NCI-H2171 (cell line): ENCODE measurements around the gene TTLL10.
"Not testable (repeated sequence)": the region's sequence is repeated elsewhere in the genome, so short reads cannot be mapped to it uniquely, and the experiment has no call there.

Source experiments
- DNase-seq: peaks from one replicate; lab custom pipeline; 2025; lab: John Stamatoyannopoulos, UW

The TTLL10 gene

DNA sequence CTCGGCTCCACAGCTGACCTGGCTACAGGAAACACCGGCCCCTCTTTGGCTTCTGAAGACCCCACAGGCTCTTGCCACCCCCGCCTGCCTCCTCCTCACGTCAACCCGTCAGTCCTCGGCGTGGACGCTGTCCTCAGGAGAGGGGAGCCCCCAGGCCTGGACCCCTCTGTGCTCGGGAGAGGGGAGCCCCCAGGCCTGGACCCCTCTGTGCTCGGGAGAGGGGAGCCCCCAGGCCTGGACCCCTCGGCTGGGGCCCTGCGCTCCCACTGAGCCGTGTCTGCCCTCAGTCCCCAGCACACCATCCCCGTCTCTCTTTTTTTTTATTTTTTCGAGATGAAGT, 31.8 kb upstream of the TTLL10 start:
- no peak for DNase-seq

DNA sequence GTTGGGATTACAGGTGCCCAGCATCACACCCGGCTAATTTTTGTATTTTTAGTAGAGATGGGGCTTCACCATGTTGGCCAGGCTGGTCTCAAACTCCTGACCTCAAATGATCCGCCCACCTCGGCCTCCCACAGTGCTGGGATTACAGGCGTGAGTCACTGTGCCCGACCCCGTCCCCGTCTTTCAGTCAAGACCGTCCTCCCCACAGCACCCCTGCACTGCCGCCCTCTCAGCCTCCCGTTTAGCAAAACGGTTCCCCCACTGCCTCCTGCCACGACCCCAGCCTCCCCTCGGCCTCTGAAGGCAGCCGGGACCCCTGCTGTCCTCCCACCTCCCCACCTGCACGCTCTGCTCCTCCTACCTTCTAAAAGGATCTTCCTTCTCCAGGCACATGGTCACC, 31.3 kb upstream of the TTLL10 start:
- DNase-seq, result not testable (repeated sequence)

DNA sequence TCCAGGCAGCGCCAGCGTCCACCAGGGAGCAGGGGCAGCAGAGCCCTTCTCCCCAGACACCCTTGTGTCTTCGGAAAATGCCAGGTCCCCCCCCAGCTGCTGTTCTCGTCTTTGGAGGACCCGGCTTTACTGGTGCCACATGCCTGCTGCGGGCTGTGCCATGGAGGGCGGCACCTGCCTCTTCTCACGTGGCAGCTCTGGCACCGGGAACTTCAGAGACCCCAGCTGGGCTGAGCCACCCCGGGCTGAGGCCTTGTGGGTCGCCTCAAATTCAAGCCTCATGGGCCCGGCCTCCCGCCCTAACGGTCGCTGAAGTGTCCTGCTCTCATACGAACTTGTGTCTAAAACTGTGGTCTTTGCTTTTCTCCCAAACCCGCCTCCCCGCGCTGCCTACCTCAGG, 30.8 kb upstream of the TTLL10 start:
- no peak for DNase-seq

DNA sequence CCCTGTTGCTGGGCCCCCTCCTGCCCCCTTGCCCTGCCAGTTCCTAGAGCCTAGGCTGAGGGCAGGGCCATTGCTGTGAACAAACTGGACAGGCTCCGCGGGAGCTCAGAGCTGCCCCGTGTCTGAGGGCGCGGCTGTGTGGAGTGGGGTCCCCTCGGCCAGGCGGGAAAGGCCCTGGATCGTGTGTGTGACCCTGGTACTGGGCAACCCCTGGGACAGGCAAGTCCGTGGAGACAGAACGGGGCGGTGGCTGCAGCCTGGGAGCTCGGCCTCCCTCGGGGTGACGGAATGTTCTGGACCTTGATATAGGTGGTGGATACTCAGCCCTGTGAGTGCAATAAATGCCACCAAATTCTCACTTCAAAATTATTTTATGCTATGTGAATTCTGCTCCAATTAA, 30.0 kb upstream of the TTLL10 start:
- no peak for DNase-seq

DNA sequence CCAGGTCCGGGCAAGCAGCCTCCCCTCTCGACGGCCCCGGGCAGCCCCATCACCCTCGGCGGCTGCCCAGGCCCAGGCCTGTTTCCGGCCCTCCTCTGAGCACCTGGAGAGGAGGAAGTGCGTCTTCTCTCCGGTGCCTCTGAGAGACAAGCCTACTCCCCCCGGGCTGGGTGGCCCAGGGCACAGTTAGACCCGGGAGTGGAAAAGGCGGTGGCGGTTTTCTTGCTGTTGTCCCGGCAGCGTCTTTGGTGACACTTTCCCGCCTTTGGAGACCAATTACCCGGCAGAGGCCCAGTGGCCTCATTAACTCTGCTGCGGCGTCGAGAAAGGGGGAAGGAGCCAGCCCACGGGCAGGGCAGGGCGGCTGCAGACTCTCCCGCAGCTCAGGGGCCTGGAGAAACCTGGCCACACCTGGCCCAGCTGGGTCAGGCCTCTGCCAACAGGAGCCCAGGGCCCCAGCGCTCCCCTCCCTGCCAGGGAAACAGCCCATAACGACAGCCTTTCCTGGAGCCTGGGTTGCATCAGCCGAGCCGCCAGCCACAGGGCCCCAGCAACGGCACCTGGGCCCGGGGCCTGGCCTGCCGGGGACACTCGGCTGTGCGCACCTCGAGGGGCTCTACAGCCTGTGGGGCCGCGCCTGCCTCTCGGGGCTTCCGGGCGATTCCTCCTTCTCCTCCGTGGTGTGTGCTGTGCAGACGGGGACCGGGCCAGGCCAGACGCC, 29.4 kb upstream of the TTLL10 start:
- peak; percentile 49 for DNase-seq

DNA sequence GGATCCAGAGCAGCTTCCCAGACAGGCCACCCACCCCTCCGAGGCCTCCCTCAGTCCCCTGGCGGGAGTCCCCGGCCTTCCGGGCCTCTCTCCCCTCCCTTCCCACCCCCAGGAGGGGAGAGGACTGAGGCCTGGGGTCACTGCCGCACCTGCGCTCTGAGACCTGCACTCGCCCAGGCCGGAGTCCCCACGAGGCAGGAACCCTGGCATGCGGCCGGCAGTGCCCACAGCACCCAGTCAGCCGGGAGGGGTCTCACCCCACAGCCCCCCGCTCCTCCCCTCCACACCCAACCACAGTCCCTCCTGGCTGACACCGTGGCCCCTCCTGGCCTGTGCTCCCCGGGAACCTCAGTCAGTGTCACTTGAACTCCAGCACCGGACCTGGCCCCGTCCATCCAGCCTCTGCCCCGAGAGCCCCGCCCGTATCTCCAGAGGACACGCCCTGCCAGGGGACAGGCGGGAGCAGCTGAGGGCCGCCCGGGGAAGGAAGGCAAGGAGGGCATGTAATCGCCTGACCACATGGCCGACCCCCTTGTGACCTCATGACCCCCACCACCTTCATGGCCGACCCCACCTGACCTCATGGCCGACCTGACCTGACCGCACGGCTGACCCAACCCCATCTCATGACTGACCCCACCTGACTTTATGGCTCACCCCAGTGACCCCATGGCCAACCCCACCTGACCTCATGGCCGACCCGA, 28.7 kb upstream of the TTLL10 start:
- DNase-seq, result no peak

DNA sequence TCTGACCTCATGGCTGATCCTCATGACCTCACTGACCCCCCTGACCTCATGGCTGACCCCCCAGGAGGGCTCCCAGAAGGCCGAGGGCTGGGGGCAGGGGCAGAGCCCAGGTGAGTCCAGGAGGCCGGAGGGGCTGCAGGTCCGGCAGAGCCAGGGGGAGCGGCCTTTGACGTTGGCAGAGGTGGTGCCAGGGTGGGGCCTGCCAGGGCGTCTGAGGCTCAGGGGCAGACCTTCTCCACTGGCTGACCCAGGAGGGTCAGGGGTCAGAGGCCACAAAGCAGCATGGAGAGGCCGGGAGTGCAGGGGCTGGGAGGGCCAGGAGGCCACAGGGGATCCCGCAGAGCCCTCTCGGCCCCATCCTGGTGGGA, 28.1 kb upstream of the TTLL10 start:
- DNase-seq, result no peak

DNA sequence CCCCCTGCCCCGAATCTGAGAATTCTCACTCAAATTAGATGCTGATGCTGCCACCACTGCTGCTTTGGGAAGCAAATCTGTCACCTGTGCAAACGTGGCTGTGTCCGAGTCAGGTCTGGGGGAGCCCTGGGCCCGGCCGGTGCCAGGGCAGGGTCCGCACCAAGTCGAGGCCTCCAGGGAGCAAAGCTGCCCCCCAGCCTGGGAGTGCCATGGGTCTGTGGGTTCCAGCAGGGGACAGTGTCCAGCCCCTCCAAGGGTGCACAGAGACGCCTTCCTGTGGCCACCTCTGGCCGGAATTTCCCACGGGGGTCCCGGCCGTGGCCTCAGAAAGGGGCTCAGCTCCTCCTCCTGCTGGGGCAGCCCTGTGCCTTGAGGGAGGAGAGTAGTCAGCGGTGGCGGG, 27.7 kb upstream of the TTLL10 start:
- no peak for DNase-seq

DNA sequence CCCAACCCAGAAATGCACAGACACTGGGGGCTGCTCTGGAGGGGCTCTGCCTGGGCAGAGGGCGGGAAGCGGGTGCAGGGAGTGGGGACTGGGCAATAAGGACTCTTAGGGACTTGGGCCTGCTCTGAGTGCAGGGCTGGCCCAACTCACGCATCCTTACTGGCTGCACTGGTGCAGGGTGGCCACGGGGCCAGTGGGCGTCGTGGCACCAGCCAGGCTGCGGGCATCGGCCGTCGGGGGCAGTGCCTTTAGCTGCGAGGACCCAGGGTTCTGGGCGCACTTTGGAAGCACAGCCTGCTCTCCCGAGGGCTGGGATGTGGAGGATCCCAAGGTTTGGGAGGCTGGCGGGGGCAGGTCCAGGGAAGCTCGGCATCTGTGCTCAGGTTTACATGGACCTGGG, 27.1 kb upstream of the TTLL10 start:
- no peak for DNase-seq

DNA sequence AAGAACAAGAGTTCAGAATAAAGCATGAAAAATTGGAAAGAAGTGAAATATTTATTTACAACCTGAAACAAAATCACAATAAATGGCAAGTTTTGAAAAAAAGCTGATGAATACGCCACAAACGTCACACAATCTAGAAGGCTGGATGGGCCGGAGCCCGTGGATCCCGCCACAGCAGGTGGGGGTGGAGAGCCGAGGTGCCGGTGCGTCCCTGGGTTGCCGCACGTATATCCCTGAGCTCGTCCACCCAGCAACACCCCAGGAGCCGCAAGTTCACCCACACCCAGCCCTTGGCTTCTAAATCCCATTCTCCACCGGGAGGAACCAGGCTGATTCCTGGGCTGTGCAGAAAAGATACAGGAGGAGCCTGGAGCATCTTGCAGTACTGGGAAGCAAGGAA, 25.6 kb upstream of the TTLL10 start:
- DNase-seq, result no peak

DNA sequence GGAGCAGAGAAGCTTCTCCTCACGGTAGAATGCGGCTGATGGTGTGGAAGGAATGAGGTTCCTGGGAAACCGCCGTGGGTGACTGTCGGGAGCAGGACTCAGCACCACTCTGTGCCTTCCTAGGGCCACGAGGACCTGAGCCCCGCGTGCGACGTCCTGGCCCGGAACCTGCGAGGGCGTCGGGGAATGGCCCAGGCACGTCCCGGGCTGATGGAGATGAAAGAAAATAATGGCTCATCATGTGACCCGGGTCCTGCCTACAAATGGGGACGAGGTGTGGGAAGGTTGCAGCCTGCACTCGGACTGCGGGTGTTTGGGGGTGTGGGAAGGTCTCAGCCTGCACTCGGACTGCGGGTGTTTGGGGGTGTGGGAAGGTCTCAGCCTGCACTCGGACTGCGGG, 25.1 kb upstream of the TTLL10 start:
- DNase-seq, result no peak

DNA sequence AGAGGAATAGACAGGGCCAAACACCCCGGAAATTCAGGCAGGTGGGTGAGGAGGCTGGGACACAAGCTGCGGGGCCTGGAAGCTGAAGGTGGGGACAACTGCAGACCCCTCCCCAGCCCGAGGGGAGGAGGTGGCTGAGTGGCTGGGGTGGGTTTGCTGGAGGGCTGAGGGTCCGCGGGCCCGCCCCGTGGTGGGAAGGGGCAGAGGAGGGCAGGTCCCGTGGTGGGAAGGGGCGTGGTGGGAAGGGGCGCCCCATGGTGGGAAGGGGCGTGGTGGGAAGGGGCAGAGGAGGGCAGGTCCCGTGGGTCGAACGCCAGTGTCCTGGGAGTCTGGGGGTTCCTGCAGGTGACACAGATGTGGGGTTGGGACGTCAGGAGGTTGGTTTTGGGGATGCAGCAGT, 24.3 kb upstream of the TTLL10 start:
- no peak for DNase-seq

DNA sequence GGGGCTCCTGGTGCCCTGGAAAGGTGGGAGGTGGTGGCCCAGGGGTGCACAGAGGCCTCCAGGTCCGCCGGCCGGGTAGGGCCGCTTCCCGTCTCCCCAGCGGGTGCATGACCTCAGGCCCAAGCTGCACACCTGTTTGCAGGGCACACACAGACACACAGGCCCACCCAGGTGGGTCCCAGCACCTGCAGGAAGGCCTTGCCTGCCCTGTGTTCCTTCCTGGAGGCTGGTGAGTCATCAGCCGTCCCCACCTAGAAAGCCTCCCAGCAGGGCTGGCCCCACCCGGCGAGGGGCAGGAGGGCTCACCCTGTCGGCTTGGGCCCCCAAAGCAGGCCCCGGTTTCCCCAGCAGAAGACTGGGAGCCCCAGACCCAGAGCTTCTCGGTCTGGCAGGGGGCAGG, 23.6 kb upstream of the TTLL10 start:
- DNase-seq, result no peak

DNA sequence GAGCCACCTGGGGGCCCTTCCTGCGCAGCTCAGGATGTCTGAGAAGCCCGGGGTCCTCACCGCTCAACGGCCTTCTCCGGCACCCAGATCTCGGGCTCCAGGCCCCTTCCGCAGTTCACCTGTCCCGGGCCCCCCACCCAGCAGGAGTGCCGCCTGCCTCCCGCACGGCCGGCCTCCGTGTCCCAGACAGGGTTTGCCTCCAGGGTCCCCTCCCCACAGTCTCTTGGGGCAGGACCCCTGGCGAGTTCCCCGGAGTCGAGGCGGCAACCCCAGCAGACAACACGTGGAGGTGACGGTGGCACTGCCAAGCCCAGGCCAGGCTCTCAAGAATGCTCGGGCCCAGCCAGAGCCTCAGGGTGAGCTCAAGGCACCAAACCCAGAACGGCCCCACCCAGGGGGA, 22.4 kb upstream of the TTLL10 start:
- no peak for DNase-seq

DNA sequence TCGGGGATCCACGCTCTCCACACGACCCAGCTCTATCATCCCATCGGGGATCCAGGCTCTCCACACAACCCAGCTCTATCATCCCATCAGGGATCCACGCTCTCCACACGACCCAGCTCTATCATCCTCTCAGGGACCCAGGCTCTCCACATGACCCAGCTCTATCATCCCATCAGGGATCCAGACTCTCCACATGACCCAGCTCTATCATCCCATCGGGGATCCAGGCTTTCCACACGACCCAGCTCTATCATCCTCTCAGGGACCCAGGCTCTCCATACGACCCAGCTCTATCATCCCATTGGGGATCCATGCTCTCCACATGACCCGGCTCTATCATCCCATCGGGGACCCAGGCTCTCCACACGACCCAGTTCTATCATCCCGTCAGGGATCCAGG, 21.2 kb upstream of the TTLL10 start:
- DNase-seq, result not testable (repeated sequence)

DNA sequence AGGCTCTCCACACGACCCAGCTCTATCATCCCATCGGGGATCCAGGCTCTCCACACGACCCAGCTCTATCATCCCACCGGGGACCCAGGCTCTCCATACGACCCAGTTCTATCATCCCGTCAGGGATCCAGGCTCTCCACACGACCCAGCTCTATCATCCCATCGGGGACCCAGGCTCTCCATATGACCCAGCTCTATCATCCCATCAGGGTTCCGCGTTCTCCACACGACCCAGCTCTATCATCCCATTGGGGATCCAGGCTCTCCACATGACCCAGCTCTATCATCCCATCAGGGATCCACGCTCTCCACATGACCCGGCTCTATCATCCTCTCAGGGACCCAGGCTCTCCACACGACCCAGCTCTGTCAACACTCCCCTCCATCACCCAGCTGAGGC, 20.5 kb upstream of the TTLL10 start:
- DNase-seq, result not testable (repeated sequence)

DNA sequence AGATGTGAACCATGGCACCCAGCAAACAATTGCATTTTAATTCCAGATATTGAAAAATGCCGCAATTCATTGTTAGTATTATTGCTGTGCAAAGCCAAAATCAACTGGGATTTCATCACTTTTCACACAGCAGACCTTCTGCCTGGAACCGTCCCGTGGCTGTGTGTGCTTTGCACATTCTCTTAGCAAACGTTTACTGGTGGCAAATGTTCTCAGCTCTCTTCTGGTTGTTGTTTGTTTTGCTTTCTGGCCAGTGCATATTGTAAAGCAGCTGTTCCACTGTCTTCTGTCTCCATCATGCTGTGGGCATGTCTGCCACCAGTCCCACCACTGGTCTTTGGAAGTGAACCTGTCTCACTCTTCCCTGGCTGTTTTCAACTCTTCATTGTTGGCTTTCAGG, 19.8 kb upstream of the TTLL10 start:
- no peak for DNase-seq

DNA sequence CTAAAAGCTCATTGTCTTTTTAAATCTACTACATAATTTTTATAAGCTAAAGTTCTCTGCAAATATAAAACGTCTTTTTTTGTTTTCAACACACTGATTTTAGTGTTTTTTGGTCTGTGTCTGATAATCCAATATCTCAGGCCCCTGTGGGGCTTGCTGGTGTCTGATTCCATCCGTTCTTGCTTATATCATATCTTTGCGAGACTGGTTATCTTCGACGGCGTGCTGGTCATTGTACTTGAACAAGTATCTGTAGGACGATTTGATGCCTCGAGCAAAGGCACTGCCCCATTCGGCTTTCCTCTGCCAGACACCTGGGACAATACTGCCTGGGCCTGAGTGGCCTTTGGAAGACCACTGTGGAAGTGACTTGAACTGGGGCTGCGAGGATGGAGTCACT, 18.4 kb upstream of the TTLL10 start:
- no peak for DNase-seq

DNA sequence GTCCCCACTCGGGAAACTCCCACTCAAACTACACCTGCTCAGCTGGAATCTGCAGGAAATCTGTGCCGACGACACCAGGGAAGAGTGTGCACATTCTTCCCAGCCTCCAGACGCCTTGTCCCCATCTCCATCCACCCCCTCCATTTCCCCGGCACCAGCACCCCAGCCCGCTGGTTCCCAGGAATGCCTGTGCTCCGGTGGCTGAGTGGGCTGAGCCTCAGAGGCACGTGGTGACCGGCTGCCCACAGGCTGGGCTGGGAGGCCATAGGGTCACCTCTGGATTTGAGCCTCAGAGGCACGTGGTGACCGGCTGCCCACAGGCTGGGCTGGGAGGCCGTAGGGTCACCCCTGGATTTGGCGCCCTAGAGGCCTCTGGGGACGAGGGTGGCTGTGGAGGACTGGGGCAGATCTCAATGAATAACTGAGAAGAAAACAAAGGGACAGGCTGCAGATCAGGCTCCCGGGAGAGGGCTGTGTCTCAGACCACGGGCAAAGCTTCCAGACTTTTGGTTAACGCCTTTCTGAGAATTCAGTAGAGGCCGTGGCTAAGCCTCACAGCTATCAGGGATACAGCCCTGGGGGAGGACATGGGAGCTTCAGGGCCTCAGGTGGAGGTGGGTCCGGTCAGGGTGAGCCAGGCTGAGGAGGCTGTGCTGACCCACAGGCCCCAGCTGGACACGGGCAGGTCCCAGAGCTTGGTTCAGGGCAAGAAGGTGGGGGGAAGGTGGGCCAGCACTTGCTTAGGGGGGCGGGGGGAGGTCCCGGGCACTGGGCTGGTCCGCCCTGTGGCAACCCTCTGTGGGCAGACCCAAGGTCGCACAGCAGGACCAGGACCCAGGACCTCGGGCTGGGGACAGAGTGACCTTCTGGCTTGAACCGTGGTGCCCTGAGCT, 17.3 kb upstream of the TTLL10 start:
- no peak for DNase-seq

DNA sequence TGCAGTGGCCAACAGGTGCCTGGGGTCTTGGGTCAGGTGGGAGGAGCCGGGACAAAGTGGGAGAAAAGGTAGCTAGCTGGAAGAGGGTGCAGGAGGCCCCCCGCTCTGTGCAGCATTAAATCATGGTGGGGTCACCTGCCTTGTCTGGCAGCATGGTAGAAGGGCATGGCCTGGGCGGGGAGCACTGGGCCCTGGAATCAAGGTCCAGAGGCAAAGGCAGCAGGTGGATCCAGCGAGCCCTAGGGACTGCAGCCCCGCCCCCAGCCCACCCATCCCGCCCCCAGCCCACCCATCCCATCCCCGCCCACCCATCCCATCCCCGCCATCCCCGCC, 16.7 kb upstream of the TTLL10 start:
- no peak for DNase-seq

DNA sequence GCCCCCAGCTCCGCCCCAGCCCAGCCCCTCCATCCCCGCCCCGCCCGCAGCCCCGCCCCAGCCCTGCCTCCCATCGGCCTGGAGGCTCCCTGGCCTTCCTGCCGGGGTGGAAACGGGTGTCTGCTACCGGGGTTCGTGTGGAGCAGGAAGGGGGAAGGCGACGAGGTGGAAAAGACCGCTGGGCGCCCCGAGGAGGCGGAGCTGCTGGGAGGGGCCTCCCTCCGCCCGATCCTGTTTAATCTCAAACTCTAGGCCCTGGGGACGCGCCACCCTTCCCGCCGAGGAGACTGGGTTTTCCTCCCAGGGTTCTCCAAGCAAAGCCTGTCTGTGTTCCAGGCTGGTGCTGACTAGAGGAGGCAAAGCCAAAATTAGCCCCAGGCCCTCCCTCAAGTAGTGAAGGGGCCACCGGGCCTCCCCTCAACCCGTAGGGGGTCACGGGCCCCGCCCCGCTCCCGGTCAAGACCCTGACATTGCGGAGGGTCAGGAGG, 16.2 kb upstream of the TTLL10 start:
- no peak for DNase-seq

DNA sequence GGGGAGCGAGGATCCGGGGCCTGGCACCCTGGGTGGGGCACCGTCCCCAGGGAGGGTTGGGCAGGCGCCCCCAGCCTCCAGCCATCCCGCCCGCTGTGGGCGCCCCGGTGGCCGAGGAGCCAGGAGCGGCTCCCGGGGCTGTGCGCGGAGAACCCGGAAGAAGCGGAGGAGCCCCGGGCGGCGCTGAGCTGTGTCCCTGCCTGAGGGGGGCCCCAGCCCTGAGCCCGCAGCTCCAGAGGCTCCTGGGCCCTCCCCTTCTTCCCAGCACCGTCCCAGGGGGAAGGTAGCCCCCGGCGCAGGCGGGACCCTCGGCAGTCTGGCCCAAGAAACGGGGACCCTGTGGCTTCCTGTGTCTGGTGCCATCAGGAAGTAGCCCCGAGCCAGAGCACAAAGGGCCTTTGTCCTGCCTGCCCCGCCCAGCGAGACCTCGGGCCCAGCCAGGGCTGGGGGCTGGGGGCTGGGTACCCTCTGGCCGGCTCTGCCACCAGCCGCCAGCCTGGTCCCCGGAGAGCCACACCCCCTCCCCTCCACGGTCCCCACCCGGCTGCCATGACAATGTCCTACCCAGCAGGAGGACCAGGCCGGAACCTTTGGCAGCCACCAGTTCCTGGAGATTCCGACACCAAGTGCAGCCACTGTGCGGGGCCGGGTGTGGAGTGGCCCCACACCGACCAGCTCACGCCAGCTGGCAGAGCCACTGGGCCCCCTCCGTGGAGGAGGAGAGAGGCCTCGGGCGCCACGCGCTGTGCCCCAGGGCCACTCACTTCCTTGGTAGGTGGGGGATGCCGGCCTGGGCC, 15.6 kb upstream of the TTLL10 start:
- no peak for DNase-seq
